Measurements from ENCODE around the gene TTLL11.

DNA sequence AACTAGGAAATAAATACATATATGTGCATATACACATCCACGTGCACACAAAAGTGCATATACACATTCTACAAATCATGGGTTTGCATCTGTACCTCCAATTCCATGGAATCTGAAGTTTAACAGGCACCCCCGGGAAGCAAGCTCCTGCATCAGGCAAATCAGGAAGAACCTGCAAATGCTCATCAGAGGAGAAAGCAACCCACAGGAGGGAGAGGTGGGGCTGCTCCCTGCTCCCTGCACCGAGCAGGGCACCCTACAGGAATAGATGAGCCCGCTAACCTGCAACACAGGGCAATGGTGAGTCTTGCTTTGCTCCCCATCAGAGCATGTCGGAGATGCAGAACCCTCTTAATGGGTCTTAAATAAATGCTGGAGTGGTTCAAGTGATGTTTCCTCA, 290.4 kb downstream of the TTLL11 start:
- no peak for TF ChIP-seq POLR2A (IDR thresholded peaks at IDR 0.05)
- TF ChIP-seq, protein P1, sequence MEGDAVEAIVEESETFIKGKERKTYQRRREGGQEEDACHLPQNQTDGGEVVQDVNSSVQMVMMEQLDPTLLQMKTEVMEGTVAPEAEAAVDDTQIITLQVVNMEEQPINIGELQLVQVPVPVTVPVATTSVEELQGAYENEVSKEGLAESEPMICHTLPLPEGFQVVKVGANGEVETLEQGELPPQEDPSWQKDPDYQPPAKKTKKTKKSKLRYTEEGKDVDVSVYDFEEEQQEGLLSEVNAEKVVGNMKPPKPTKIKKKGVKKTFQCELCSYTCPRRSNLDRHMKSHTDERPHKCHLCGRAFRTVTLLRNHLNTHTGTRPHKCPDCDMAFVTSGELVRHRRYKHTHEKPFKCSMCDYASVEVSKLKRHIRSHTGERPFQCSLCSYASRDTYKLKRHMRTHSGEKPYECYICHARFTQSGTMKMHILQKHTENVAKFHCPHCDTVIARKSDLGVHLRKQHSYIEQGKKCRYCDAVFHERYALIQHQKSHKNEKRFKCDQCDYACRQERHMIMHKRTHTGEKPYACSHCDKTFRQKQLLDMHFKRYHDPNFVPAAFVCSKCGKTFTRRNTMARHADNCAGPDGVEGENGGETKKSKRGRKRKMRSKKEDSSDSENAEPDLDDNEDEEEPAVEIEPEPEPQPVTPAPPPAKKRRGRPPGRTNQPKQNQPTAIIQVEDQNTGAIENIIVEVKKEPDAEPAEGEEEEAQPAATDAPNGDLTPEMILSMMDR (IDR thresholded peaks at IDR 0.05), result no peak
